ENCODE results near the gene MRPS23.

The MRPS23 gene

DNA sequence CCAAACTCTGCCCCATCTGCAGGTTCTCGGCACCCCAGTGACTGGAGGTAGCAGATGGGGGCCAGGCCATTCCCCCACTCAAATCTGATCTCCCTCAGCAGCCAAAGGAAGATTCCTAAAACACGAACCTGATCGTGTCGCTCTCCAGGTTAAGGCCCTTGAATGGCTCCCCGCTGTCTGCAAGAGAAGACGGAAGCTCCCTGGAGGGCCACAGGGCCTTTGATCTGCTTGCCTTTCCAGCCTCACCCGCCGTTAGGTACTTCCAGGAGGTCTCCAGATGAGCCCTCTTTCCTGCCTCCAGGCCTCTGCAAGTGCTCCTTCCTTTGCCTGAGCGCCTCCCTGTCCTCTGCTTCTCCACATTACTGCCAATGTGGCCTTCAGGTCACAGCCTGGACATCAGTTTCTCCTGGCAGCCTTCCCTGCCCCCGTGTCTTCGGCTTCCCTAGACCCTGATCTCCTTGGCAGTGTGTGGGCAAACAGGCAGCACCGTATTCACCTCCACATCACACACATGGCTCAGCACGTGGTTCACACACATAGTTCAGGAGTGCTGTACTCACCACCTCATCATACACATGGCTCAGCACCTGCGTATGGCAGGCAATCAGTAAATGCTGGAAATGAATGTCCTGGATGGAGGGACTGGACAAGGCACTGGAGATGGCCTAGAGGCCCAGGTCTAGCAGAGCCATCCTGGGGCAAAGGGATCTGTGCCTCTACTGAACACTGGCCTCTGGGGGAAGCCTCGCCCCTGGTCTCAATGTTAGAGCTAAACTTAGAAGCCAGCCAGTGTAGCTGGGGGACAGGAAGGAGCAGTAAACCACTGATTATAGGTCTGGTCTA is 26.4 kb upstream of the MRPS23 start:
- Histone ChIP-seq H3K27ac (peak overlapping the region; percentile 99), H3K27me3 (ENCODE audit: insufficient read depth, low read depth, severe bottlenecking) (no peaks in the 10 kb centered on the region), H3K36me3 (peaks cover 14% of the 10 kb centered on the region), H3K9me3 (ENCODE audit: severe bottlenecking) (no peaks in the 10 kb centered on the region), H3K4me3 (ENCODE audit: low read depth, low read length) (no peak overlapping the region)
- TF ChIP-seq, protein P1, sequence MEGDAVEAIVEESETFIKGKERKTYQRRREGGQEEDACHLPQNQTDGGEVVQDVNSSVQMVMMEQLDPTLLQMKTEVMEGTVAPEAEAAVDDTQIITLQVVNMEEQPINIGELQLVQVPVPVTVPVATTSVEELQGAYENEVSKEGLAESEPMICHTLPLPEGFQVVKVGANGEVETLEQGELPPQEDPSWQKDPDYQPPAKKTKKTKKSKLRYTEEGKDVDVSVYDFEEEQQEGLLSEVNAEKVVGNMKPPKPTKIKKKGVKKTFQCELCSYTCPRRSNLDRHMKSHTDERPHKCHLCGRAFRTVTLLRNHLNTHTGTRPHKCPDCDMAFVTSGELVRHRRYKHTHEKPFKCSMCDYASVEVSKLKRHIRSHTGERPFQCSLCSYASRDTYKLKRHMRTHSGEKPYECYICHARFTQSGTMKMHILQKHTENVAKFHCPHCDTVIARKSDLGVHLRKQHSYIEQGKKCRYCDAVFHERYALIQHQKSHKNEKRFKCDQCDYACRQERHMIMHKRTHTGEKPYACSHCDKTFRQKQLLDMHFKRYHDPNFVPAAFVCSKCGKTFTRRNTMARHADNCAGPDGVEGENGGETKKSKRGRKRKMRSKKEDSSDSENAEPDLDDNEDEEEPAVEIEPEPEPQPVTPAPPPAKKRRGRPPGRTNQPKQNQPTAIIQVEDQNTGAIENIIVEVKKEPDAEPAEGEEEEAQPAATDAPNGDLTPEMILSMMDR (IDR thresholded peaks at IDR 0.05; ENCODE audit: low read depth, low read length) = no peak
- no peak for DNase-seq

DNA sequence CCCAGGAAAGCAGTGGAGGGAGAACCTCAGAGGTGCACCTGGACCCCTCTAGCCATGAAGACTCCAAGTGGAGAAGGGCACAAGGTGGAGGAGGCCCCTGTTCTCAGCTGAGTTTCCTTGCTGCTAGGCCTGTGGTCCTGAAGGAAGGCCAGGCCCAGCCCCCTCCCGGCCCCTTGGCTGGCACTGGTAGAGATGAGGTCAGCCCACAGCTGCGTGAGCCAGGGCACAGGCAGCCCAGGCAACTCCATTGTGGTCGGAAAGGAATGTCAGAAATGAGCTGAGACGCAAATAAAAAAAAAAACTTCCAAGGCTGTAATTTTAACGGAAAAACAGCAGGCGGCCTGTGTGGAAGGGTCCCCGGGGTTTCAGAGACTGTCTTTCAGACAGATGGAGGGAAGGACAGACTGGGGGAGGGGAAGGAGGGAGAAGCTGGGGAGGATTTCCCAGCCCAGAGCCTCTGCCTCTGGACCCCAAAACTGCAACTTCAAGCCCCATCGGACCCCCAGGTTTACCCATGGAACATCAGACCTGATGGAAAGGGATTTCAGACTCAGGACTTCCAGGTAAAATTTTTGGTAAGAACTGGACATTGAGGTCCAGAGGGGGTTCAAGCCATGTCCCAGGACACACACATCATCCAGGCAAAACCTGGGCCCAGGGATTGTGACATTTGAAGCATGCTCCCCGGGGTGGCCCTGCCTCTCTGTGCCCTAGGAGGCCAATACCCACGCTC is 25.6 kb upstream of the MRPS23 start:
- Histone ChIP-seq H3K4me3 (ENCODE audit: low read depth, low read length) (no peak overlapping the region), H3K27ac (peak overlapping the region; percentile 99), H3K9me3 (ENCODE audit: severe bottlenecking) (no peaks in the 10 kb centered on the region), H3K27me3 (ENCODE audit: insufficient read depth, low read depth, severe bottlenecking) (no peaks in the 10 kb centered on the region), H3K36me3 (peaks cover 19% of the 10 kb centered on the region)
- TF ChIP-seq, protein P1 (IDR thresholded peaks at IDR 0.05; ENCODE audit: low read depth, low read length) = 0 out of 2 replicates have a peak, but pooled peaks have one; percentile 1
- DNase-seq = peak; percentile 82

DNA sequence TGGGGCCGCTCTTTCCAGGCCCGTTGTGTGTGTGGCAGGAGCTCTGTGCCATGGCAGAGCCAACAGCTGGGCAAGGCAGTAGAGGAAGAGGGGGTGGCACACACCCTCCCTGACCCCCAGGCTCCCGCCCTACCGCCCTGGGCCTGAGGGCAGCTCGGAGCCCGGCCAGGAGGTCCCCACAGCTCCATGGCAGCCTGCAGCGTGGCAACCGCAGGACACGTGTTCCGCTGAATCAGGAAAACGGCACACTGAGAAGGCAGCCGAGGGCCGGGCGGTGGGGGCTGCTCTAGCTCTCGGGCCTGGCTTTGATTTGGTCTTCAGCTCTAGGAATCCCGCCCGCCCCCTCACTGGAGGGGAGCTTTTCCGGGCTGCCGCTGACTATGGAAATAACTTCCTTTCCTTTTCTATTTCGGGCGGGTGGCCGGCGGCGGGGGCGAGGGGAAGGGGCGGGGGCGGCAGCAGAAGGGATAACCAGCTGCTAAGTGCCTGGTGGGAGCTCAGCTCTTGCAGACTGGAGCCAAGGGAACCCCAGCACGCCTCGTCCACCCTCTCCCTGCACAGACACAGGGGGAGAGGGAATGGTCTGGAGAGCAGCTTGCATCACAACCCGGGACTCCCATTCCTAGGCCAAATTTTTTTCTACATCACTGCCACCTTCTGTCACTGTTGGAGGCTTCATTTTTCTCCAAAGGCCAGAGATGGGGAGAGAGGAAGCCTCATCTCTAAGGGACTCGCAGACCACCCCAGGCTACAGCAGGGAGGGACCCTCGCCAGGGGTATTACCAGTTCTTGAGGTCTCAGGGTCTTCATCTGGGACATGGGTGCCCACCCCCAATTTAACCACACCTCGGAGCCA is 24.8 kb upstream of the MRPS23 start:
- Histone ChIP-seq H3K36me3 (peaks cover 19% of the 10 kb centered on the region), H3K4me3 (ENCODE audit: low read depth, low read length) (peak overlapping the region; percentile 11; the same call in 1 of the 2 replicates), H3K27ac (peak overlapping the region; percentile 99), H3K9me3 (ENCODE audit: severe bottlenecking) (no peaks in the 10 kb centered on the region), H3K27me3 (ENCODE audit: insufficient read depth, low read depth, severe bottlenecking) (no peaks in the 10 kb centered on the region)
- DNase-seq = peak; percentile 92
- TF ChIP-seq, protein P1 (IDR thresholded peaks at IDR 0.05; ENCODE audit: low read depth, low read length) = no peak

DNA sequence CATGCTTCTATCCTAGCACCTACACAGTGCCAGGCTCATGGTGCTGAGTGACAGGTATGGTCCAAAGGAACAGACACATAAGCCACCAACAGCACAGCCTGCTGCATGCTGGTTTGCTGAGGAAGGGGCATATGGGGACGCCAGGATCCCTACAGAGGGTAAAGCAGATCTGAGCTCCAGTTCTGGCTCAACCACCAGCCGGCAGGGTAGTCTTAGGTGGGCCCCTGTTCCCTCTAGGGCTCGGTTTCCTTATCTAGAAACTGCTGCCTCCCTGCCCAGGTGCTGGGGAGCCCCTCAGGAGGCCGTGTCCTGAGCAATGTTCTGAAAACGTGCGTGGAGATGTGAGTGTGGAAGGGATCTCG is 24.2 kb upstream of the MRPS23 start:
- DNase-seq = peak; percentile 69
- no peaks in the 10 kb centered on the region for H3K27me3 ChIP-seq (ENCODE audit: insufficient read depth, low read depth, severe bottlenecking)
- H3K36me3 ChIP-seq = peaks cover 19% of the 10 kb centered on the region
- H3K4me3 ChIP-seq (ENCODE audit: low read depth, low read length) = peak overlapping the region; percentile 11; the same call in 1 of the 2 replicates
- TF ChIP-seq, protein P1 (IDR thresholded peaks at IDR 0.05; ENCODE audit: low read depth, low read length) = no peak
- no peaks in the 10 kb centered on the region for H3K9me3 ChIP-seq (ENCODE audit: severe bottlenecking)
- H3K27ac ChIP-seq = peak overlapping the region; percentile 99

DNA sequence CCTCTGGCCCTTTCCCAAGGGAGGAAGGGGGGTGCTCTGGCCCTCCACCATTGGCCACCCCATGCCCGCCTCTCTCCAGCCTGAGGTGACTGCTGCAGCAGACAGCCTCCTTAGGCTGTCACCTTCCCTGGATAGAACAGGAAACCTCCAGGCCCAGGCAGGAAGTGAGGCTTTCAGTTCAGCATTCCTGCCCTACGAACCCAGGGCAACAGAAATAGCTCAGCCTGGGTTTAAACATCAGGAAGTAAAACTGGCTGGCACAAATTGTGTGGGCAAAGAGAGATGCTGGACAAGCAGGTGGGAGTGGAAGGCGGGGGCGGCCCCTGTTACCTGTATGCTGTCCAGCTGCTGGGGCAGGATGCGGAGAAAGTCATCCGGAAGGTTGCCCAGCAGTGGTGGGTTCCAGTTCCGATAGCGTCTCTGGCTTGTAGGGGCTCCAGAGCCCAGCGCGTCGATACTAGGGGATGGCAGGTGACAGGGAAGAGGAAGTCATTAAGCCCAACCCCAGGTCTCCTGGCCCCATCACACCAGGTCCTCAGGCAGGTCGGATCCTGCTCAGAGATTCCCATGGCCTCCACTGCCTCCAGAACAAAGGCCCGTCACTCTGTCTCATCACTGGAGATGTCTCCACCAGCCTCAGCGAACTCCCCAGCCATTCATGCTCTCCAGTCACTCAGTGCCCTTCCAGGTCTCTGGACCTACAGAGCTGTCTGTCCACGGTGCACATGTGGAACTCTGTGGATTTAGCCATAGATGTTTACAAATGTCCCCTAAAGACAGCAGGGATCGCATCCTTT is 23.6 kb upstream of the MRPS23 start:
- Histone ChIP-seq H3K27ac (peak overlapping the region; percentile 99), H3K27me3 (ENCODE audit: insufficient read depth, low read depth, severe bottlenecking) (no peaks in the 10 kb centered on the region), H3K9me3 (ENCODE audit: severe bottlenecking) (no peaks in the 10 kb centered on the region), H3K4me3 (ENCODE audit: low read depth, low read length) (no peak overlapping the region), H3K36me3 (peaks cover 19% of the 10 kb centered on the region)
- TF ChIP-seq, protein P1 (IDR thresholded peaks at IDR 0.05; ENCODE audit: low read depth, low read length) = no peak
- DNase-seq = no peak
